GM13976 (cell line): Measurements from ENCODE around the gene CXCR2.

Experiments
- DNase-seq: peaks from one replicate; pipeline ENCODE4 v3.0.0; 2012; ENCODE audit warnings: low spot score
- CTCF ChIP-seq: IDR thresholded peaks from 2 replicates; pipeline ENCODE4 v1.5.1; 2012; ENCODE audit warnings: borderline replicate concordance, mild to moderate bottlenecking; ENCODE audit not compliant: insufficient read depth; ENCODE audit errors: extremely low read depth, missing control alignments, control extremely low read depth
- in situ Hi-C: fragments of 300-500 bp; cut with MboI; formaldehyde crosslinking; loops from one replicate; pipeline ENCODE4 v1.12.0; 2022; ENCODE audit warnings: low sequenced_read_pairs, mixed read lengths, inconsistent platforms; ENCODE audit not compliant: unreplicated experiment

The CXCR2 gene

GRCh38 chr2:218123986-218124385 lies 1.8 kb upstream of the CXCR2 start:
- no peak for DNase-seq
- TF ChIP-seq CTCF: no peak
- in situ Hi-C loops: no loop called here

DNA sequence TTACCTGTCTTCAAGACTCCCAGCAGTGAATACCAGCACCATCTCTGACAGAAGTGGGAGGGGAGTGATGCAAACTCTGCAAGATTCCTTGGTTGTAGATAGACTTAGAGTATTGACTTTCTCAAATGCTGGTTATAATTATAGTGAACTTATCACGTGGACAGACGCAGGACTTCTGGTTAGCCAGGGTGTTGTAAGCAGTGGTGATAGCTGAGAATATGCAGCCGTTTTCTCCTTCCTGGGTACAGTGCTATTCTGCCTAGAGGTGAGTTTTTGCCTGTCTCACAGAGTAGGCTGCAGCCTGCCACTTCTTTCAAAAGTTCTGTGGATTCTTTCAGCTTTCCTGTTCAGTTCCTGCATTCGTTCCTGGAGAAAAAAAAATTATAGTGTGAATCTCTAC lies 733 bp upstream of the CXCR2 start:
- in situ Hi-C loops: no loop called here
- DNase-seq: no peak
- no peak for TF ChIP-seq CTCF

- no peak for TF ChIP-seq CTCF
- DNase-seq: no peak
- in situ Hi-C loops: no loop called here
Measured at GRCh38 chr2:218127929-218128455, 2.2 kb downstream of the CXCR2 start.

DNA sequence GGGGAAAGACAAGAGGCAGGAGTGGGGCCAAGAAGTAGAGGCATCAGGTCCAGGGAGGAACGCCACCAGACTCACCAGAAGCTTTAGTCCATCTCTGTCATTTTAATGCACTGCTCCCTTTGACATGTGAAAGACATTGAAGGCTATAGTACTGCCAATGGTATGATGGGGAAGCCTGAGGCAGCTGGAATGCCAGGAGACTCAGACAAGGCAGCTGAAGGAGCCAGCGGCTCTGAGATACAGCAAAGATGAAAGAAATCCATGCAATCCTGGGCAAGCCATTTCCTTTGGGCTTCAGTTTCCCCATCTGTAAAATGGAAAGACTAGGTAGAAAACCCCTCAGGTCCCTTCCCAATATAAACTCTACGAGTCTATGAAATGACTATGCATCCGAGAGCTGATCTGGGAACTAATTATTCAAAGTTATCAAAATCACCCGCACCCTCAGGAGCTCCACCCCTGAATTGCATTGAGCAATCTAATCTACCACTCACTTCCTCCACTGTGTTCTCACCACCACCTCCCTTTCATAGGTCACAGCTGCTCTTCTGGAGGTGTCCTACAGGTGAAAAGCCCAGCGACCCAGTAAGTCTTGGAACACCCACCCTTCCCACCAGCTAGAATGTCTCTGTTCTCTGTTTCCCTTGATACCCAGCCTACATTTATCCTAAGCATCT lies 3.1 kb downstream of the CXCR2 start:
- in situ Hi-C loops: no loop called here
- TF ChIP-seq CTCF: no peak
- no peak for DNase-seq

GRCh38 chr2:218129458-218130135 lies 3.8 kb downstream of the CXCR2 start:
- in situ Hi-C loops: no loop called here
- TF ChIP-seq CTCF: no peak
- DNase-seq: no peak

DNA sequence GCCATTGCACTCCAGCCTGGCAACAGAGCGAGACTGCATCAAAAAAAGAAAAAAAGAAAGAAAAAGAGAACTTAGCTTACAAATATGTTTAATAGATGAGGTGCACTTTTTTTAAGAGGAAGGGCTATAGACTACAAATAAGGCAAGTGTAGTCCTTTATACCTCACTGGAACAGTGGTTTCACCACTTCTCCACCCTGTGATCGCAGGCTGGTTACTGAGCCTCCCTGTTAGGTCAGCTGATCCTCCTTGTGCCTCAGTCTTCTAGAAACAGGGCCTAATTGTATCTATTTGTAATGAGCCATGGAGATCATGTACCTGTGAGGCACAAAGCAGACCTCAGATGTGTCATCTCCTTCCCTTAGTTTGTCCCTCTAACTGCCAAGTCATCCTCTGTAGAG lies 4.5 kb downstream of the CXCR2 start:
- no peak for TF ChIP-seq CTCF
- no peak for DNase-seq
- in situ Hi-C loops: no loop called here

DNA sequence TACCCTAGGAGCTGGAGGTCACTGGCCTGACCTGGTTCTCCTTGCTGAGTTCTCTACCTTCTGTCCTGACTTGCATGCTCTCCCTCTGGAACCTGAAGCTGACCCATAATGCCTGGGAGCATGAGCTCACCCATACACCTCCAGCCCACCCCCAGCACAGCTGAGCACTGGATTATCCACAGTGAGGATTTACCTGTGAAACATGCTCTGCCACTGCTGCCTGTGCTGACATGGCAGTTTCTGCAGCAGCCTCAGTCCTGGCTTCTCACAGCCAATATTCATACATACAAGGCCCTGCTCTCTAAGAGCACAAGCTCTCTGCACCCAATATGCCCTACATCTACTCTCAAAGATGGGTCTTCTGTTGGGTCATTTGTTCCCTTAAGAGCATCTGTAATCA lies 5.0 kb downstream of the CXCR2 start:
- no peak for DNase-seq
- in situ Hi-C loops: no loop called here
- TF ChIP-seq CTCF: no peak
